GM15510 (cell line): ENCODE measurements around the gene PLAGL2.

ENCODE experiments used
- POLR2A ChIP-seq: IDR thresholded peaks from 3 replicates; pipeline ENCODE4 v1.6.1; 2011; ENCODE audit warnings: borderline replicate concordance; ENCODE audit not compliant: insufficient read length; ENCODE audit errors: extremely low read depth

The PLAGL2 gene

GRCh38 chr20:32201977-32202363 is 5.6 kb downstream of the PLAGL2 start:
- no peak for TF ChIP-seq POLR2A

- no peak for TF ChIP-seq POLR2A
Measured at GRCh38 chr20:32201296-32201976, 6.1 kb downstream of the PLAGL2 start.

- TF ChIP-seq POLR2A, result no peak
Measured at GRCh38 chr20:32199006-32199405, 8.5 kb downstream of the PLAGL2 start.

- TF ChIP-seq POLR2A, result no peak
Measured at GRCh38 chr20:32195581-32195980, 12.0 kb downstream of the PLAGL2 start.

- no peak for TF ChIP-seq POLR2A
Measured at GRCh38 chr20:32193996-32194395, 13.5 kb downstream of the PLAGL2 start.

GRCh38 chr20:32192698-32193097 is 14.8 kb downstream of the PLAGL2 start:
- no peak for TF ChIP-seq POLR2A

- no peak for TF ChIP-seq POLR2A
Measured at GRCh38 chr20:32191873-32192272, 15.7 kb downstream of the PLAGL2 start.

GRCh38 chr20:32191422-32191821 is 16.1 kb downstream of the PLAGL2 start:
- no peak for TF ChIP-seq POLR2A

GRCh38 chr20:32190616-32191415 is 16.7 kb downstream of the PLAGL2 start:
- no peak for TF ChIP-seq POLR2A

- no peak for TF ChIP-seq POLR2A
Measured at GRCh38 chr20:32189691-32190615, 17.6 kb downstream of the PLAGL2 start.

- no peak for TF ChIP-seq POLR2A
Measured at GRCh38 chr20:32189123-32189410, 18.5 kb downstream of the PLAGL2 start.

- TF ChIP-seq POLR2A, result no peak
Measured at GRCh38 chr20:32188376-32189122, 19.0 kb downstream of the PLAGL2 start.

- TF ChIP-seq POLR2A, result no peak
Measured at GRCh38 chr20:32186506-32186905, 21.0 kb downstream of the PLAGL2 start.

- no peak for TF ChIP-seq POLR2A
Measured at GRCh38 chr20:32184961-32185603, 22.5 kb downstream of the PLAGL2 start.
